GM03348 (cell line): Measurements from ENCODE around the gene AMMECR1.

Source experiments
- DNase-seq: peaks from one replicate; pipeline ENCODE4 v3.0.0; 2012; ENCODE audit warnings: low spot score

Gene AMMECR1

DNA sequence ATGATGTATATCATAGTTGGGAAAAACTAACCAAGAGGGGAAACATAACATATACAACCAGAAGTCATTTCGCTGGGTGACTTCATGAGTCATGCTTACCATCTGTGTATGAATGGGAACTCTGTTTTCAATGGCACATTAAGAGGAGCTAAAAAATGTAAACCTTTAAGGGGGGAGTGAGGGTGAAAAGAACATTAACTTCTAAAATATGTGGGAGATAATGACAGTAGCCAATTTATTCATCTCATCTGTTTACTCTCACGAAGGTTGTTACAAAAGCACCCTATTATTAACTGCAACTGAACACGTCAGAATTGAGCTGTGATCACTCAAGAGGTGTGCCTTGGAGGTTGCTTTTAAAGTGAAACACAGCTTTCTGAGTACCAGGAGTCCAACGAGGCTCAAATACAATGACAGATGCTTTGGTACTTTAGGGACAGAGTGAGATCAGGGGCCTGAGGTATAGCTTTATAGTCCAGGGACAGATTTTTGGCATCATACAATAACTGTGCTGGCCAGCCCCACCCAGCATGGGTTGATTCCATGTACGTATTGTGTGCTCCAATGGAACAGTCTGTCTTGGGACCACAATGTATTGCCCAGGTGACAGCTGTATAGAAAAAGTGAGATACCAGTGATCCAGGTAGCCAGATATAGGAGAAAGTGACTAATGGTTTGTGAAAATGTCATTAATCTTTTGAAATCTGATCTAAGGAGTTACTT lies 107.3 kb downstream of the AMMECR1 start:
- peak; percentile 34 for DNase-seq

GRCh38 chrX:110208092-110208491 lies 109.8 kb downstream of the AMMECR1 start:
- DNase-seq: no peak

DNA sequence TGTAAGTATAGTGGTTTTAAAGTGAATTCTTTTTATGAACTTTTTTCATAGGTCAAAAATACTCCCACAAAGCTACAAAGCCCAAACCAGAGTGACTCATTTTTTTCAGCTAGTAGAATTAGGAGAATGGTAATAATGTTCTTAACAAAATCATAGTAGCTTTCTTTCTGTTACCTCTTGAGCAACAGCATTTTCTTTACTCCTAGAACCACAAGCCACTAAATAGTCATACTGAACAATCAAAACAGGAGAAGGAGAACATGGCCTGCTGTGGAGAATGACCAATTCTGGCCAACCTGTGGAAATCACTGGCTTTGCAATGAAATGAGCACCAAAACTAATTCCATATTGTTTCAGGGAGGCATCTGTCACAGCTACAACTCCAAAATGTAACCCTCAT lies 112.9 kb downstream of the AMMECR1 start:
- DNase-seq: peak; percentile 26

- no peak for DNase-seq
Measured at GRCh38 chrX:110201799-110202198, 116.1 kb downstream of the AMMECR1 start.

GRCh38 chrX:110194977-110195376 lies 122.9 kb downstream of the AMMECR1 start:
- no peak for DNase-seq

DNA sequence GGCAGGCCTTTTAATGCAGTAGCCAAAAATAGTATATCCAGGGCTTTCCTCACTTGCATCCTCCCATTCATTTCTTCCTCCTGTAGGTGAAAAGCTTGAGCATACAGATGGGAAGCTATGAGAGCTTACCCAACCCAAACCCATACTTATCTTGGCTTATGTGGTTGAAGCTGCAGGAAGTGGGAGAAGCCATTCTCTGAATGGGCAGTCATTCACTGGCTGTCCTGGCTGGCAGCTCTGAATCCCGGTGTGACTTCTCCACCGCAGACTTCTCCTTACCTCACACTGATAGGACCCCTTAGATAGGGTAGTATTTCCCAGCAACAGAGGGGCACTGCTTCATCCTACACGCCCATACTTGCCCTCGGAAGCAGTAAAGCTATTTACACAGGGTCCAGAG lies 125.4 kb downstream of the AMMECR1 start:
- no peak for DNase-seq

DNA sequence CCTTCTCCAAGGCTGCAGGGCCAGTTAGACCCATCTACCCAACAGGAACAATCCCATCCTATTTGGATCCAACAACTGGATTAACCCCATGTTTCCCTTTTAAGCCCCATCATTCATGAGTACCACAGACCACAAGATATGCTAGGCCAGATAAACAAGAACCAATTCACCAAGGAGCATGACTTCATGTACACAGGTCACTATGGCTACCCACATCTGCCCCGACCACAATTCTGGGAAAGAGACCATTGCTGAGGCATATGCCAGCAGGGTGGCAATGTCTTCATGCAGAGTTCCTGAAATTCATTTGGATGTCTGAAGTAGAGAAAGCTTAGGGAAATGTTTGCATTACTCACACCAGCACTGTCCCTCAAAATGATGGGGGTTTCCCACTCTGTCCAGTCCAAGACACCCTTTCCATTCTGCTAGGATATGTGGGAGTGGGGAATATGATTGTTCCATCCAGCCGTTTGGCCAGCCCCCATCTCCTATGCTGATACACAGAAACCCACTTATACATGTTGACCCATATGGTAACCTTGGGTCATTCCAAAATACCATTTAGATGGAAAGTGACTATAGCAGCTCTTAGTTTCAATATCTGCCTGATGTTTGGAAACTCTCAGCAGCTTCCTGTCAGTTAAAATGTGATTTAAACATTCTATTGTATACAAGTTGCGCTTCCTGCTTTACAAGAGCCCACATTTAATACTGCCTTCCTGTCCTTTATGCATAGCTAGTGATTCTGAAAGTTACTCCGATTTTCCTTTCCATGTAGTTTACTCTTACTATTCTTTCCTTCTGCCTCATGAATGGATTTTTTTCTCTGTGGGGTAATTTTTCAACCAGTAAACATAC lies 129.0 kb downstream of the AMMECR1 start:
- DNase-seq: no peak

- DNase-seq: no peak
Measured at GRCh38 chrX:110183314-110183713, 134.6 kb downstream of the AMMECR1 start.

DNA sequence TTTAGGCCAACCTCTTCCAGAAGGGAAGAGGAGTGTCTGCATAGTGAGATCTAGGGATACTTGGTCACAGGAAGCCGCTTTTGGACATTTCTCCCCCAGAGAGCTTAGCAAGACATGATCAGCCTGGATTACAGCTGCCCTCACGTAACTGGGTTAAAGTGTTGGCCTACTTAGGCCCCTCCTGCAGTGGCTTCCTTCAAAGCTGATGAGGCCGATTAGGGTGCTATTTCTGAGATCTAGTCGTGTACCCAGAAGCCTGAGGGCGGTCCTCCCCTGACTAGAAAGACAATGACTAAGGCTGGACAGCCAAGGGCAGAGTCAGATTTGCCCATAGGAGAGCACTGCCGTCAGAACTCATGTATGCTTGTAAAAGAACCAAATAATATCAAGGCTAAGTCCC lies 135.0 kb downstream of the AMMECR1 start:
- DNase-seq: no peak

GRCh38 chrX:110182362-110182761 lies 135.5 kb downstream of the AMMECR1 start:
- peak; percentile 13 for DNase-seq

- DNase-seq: no peak
Measured at GRCh38 chrX:110181459-110182137, 136.3 kb downstream of the AMMECR1 start.

GRCh38 chrX:110180928-110181310 lies 137.0 kb downstream of the AMMECR1 start:
- DNase-seq: peak; percentile 52

DNA sequence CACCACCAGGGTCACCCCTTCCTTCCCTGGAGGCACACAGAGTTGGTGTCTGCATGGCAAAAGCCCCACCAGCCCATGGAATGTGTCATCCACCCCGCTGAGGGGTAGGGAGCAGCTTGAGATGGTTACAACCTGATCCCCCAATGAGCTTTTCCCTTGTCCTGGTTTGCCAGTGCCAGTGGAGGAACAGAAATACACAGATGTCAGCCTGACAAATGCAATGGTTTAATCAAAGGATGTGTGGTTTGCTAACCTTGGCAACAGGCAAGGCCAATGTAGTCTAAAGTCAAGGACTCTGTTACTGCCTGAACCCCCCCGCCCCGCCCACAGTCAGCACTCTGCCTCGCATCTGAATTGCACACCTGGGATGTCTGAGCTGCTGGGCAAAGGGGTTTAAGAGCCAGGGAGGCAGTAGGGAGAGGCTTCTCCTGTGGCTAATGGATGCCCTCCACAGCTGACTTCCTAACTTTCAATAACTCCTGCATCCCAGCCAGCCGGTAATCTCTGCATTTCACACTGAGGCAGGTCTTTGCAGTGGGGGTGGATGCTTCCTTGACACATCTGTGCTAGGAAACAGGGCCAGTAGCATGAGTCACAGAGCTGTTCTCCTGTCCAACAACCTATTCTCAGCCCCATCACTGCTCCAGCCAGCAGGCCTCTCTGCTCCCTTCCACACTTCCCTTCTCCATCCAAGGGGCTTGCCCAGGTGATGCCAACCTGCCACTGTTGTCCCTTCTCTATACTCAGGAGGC lies 137.5 kb downstream of the AMMECR1 start:
- DNase-seq: peak; percentile 55

DNA sequence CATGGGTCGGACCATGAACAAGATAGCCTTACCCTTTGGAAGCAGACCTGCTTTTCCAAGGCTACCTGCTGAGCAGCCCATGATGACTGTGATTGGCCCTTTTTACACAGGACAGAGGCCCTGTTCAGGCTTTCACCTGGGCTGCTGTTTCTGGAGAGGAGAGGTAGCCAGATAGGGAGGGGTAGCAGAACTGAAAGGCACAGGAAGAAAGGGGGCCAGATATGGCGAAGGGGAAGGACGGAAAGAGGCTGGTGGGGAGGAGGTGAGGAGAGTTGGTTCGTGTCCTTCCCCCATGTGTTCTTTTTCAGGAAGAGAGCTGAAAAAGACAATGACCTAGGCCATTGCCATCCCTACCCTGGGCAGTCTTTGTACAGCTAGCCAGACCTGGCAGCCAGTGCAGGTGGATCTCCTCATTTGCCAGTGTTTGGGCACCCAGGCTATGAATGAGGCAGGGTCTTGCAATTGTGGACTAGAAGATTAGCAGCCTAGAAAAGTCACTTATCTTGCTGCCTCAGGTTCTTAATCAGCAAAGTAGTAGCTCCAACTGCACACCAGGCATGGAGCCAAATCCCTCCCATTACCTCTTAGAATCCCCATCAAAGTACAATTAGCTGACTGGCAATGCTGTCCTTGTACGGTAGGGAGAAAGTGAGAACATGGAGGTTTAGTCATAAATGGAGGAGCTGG lies 139.6 kb downstream of the AMMECR1 start:
- no peak for DNase-seq

GRCh38 chrX:110175696-110176095 lies 142.2 kb downstream of the AMMECR1 start:
- no peak for DNase-seq

- no peak for DNase-seq
Measured at GRCh38 chrX:110175146-110175545, 142.7 kb downstream of the AMMECR1 start.

GRCh38 chrX:110173192-110174175 lies 144.4 kb downstream of the AMMECR1 start:
- DNase-seq: no peak

DNA sequence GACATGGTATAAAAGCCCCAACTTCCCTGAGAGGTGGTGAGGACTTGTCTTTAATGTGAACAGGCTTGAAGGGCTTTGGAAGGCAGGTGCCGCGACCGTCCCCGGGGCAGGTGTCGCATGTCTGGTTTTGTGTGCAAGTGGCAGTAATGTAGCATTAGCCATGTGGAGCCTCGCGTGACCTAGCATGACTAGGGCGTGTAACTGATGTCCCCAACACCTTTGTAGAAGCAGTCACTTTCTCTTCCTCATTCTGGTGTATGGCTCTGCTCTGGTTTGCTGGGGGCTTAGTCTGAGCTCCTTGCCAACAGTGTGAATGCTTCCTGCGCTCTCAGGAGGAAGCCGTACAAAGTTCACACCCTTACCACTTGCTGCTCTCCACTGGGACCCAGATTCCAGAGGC lies 145.7 kb downstream of the AMMECR1 start:
- no peak for DNase-seq

GRCh38 chrX:110171442-110171841 lies 146.4 kb downstream of the AMMECR1 start:
- no peak for DNase-seq

DNA sequence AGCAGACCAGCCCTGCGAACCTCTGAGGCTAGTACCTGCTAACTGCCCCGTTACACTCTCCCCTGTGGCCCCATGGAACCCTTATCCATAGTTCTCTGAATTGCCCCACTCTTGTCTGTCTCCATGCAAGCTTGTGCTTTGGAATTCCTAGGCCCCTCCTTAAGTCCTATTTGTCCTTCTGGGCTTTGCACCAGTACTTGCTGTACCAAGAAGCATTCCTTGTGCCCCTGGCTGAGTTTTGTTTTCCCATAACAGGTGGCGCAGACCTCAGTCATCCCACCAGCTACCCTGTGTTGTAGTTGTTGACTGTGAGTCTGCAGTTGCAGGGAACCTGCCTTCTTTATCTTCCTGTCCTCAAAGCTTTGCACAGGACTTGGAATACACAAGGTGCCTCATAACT lies 147.9 kb downstream of the AMMECR1 start:
- DNase-seq: no peak
